H1 (cell line): ENCODE results near the gene MACROD1. TPM values are rescaled to one million over a fixed set of nuclear protein-coding genes. Genes with fewer than 3 reads are reported as not detected.
A peak's percentile ranks its signal among the peaks of the same experiment; 100 is the strongest.

Experiments used
- CTCF ChIA-PET: fragments of 300-600 bp; sonication (Branson Sonifier 250); formaldehyde crosslinking; loops from one replicate; lab custom pipeline; 2021; ENCODE audit not compliant: partially characterized antibody; lab: Charles Lee
- POLR2A ChIA-PET: fragments of 300-600 bp; sonication (Branson Sonifier 250); formaldehyde crosslinking; loops from one replicate; lab custom pipeline; 2021; ENCODE audit warnings: inconsistent platforms; ENCODE audit not compliant: partially characterized antibody; lab: Charles Lee
- DNase-seq, 2 experiments: peaks; one replicate each; pipeline versions ENCODE4 v3.0.0 to v3.0.0-alpha.2; 2010 to 2022; ENCODE audit warnings: low spot score in 2 of 2, low read depth in 1 of 2, mixed read lengths in 1 of 2
- FAIRE-seq: peaks from 2 replicates; lab custom pipeline; 2011; peaks lifted over from hg19 to GRCh38; lab: Jason Lieb, UNC
- H2AFZ ChIP-seq: 2 replicates; pipeline ENCODE4 v1.8.1; 2012; ENCODE audit warnings: low read length, inconsistent platforms
- H2AK5ac ChIP-seq: 2 replicates; pipeline ENCODE4 v1.6.1; 2013; ENCODE audit warnings: low read depth, low read length
- H2BK120ac ChIP-seq: replicated peaks from 2 replicates; pipeline ENCODE3; 2013; ENCODE audit warnings: low read depth, low read length, inconsistent platforms
- H2BK12ac ChIP-seq: 2 replicates; pipeline ENCODE4 v1.6.1; 2013; ENCODE audit warnings: low read depth, low read length
- H2BK15ac ChIP-seq: 2 replicates; pipeline ENCODE4 v1.6.1; 2013; ENCODE audit warnings: low read length
- H2BK20ac ChIP-seq: 2 replicates; pipeline ENCODE4 v1.6.1; 2013; ENCODE audit warnings: low read length
- H2BK5ac ChIP-seq: 2 replicates; pipeline ENCODE4 v1.6.1; 2013; ENCODE audit warnings: low read depth, low read length
- H3K14ac ChIP-seq: 2 replicates; pipeline ENCODE4 v1.6.1; 2013; ENCODE audit warnings: inconsistent platforms; ENCODE audit not compliant: insufficient read length
- H3K18ac ChIP-seq: 2 replicates; pipeline ENCODE4 v1.6.1; 2013; ENCODE audit warnings: low read length; ENCODE audit errors: extremely low read depth
- H3K23ac ChIP-seq: 2 replicates; pipeline ENCODE4 v1.6.1; 2013; ENCODE audit warnings: inconsistent platforms; ENCODE audit not compliant: insufficient read length
- H3K23me2 ChIP-seq: 2 replicates; pipeline ENCODE4 v1.6.1; 2013; ENCODE audit warnings: low read depth, low read length
- H3K27ac ChIP-seq: 2 replicates; pipeline ENCODE4 v1.6.1; 2011; ENCODE audit warnings: low read depth, low read length, inconsistent platforms
- H3K27me3 ChIP-seq, 4 experiments: replicated peaks in 1 of 4; 1 replicate in 1 of 4; 2 replicates in 3 of 4; pipeline versions ENCODE4 v1.6.1 to v1.8.1; 2011 to 2013; ENCODE audit warnings: low read length in 3 of 4, mild to moderate bottlenecking in 3 of 4, inconsistent platforms in 2 of 4, mixed read lengths in 2 of 4, moderate library complexity in 1 of 4; ENCODE audit not compliant: control insufficient read depth in 3 of 4, insufficient read depth in 3 of 4; ENCODE audit errors: extremely low read depth in 1 of 4
- H3K36me3 ChIP-seq, 4 experiments: 2 replicates each; pipeline versions ENCODE4 v1.6.1 to v1.8.1; 2011 to 2013; ENCODE audit warnings: mild to moderate bottlenecking in 4 of 4, low read length in 3 of 4, moderate library complexity in 2 of 4, control low read depth in 1 of 4, inconsistent platforms in 1 of 4; ENCODE audit not compliant: insufficient read depth in 4 of 4, control insufficient read depth in 2 of 4
- H3K4ac ChIP-seq: replicated peaks from 2 replicates; pipeline ENCODE3; 2013; ENCODE audit warnings: low read length, low read depth, mixed read lengths, inconsistent platforms; ENCODE audit not compliant: insufficient read length
- H3K4me1 ChIP-seq, 4 experiments: replicated peaks in 1 of 4; 1 replicate in 1 of 4; 2 replicates in 3 of 4; pipeline versions ENCODE4 v1.6.1 to v1.8.1; 2011 to 2013; ENCODE audit warnings: low read length in 3 of 4, inconsistent platforms in 2 of 4, mixed read lengths in 1 of 4; ENCODE audit not compliant: insufficient read depth in 4 of 4, control insufficient read depth in 3 of 4
- H3K4me2 ChIP-seq, 2 experiments: 2 replicates each; pipeline versions ENCODE4 v1.6.1 to v1.8.1; 2011 to 2013; ENCODE audit warnings: low read depth in 2 of 2, low read length in 2 of 2, control low read depth in 1 of 2, inconsistent platforms in 1 of 2, mild to moderate bottlenecking in 1 of 2; ENCODE audit not compliant: insufficient read depth in 1 of 2
- H3K4me3 ChIP-seq, 4 experiments: fragments of 200-600, 300-600 bp in 1 of 4; sonication (generic), shearing (Covaris generic), sonication (Bioruptor Twin) in 1 of 4; 2 replicates each; pipeline versions ENCODE4 v1.5.1 to v1.8.1; 2011 to 2016; ENCODE audit warnings: low read length in 4 of 4, low read depth in 3 of 4, control low read depth in 2 of 4, inconsistent platforms in 2 of 4, mild to moderate bottlenecking in 2 of 4, mixed read lengths in 1 of 4, moderate library complexity in 1 of 4; ENCODE audit not compliant: insufficient read depth in 2 of 4; ENCODE audit errors: extremely low read depth in 1 of 4
- H3K56ac ChIP-seq: replicated peaks from 2 replicates; pipeline ENCODE3; 2013; ENCODE audit warnings: low read depth, mild to moderate bottlenecking, mixed read lengths, low read length, inconsistent platforms; ENCODE audit not compliant: insufficient read length
- H3K79me1 ChIP-seq: 2 replicates; pipeline ENCODE4 v1.6.1; 2013; ENCODE audit warnings: low read depth, low read length, control low read depth
- H3K79me2 ChIP-seq, 2 experiments: 2 replicates each; pipeline versions ENCODE4 v1.6.1 to v1.8.1; 2012 to 2013; ENCODE audit warnings: low read length in 2 of 2, mild to moderate bottlenecking in 2 of 2, inconsistent platforms in 1 of 2; ENCODE audit not compliant: insufficient read depth in 2 of 2, control insufficient read depth in 1 of 2
- H3K9ac ChIP-seq, 4 experiments: replicated peaks in 1 of 4; 1 replicate in 1 of 4; 2 replicates in 3 of 4; pipeline versions ENCODE4 v1.6.1 to v1.8.1; 2011 to 2013; ENCODE audit warnings: low read depth in 3 of 4, low read length in 3 of 4, control low read depth in 2 of 4, mild to moderate bottlenecking in 2 of 4, moderate library complexity in 2 of 4, inconsistent platforms in 1 of 4; ENCODE audit errors: extremely low read depth in 1 of 4
- H3K9me3 ChIP-seq, 2 experiments: 2 replicates each; pipeline versions ENCODE4 v1.6.1 to v1.8.1; 2012 to 2013; ENCODE audit warnings: mild to moderate bottlenecking in 2 of 2, moderate library complexity in 2 of 2, control low read depth in 1 of 2, inconsistent platforms in 1 of 2, low read depth in 1 of 2, low read length in 1 of 2, mixed read lengths in 1 of 2; ENCODE audit not compliant: insufficient read depth in 2 of 2
- H4K20me1 ChIP-seq, 2 experiments: replicated peaks in 1 of 2; 2 replicates each; pipeline versions ENCODE3 to v1.8.1; 2011 to 2013; ENCODE audit warnings: inconsistent platforms in 2 of 2, low read length in 2 of 2, mild to moderate bottlenecking in 1 of 2; ENCODE audit not compliant: insufficient read depth in 2 of 2, control insufficient read depth in 1 of 2
- H4K5ac ChIP-seq: 2 replicates; pipeline ENCODE4 v1.6.1; 2013; ENCODE audit warnings: low read length, low read depth, mixed read lengths, inconsistent platforms; ENCODE audit not compliant: insufficient read length
- H4K8ac ChIP-seq: 2 replicates; pipeline ENCODE4 v1.8.0; 2013; ENCODE audit warnings: mild to moderate bottlenecking, moderate library complexity, low read length, inconsistent platforms; ENCODE audit not compliant: insufficient read depth; ENCODE audit errors: extremely low read depth
- H4K91ac ChIP-seq: replicated peaks from 2 replicates; pipeline ENCODE3; 2013; ENCODE audit warnings: low read length, mixed read lengths, inconsistent platforms; ENCODE audit not compliant: insufficient read length
- ASH2L ChIP-seq: fragments of 200-600, 300-600 bp; sonication (generic); IDR thresholded peaks from one replicate; pipeline ENCODE4 v1.7.1; 2017; ENCODE audit warnings: low read length
- BCL11A ChIP-seq, 2 experiments: IDR thresholded peaks; one replicate each; pipeline ENCODE4 v1.6.1; 2011; ENCODE audit warnings: low read depth in 2 of 2, low read length in 2 of 2, mild to moderate bottlenecking in 2 of 2
- CTCF ChIP-seq, 3 experiments: IDR thresholded peaks; 1 replicate in 2 of 3; 2 replicates in 1 of 3; pipeline versions ENCODE4 v1.5.1 to v1.6.1; 2011; ENCODE audit warnings: low read length in 3 of 3, mild to moderate bottlenecking in 3 of 3, inconsistent platforms in 2 of 3, low read depth in 1 of 3, moderate library complexity in 1 of 3; ENCODE audit not compliant: insufficient read depth in 1 of 3; ENCODE audit errors: control extremely low read depth in 1 of 3
- MAFK ChIP-seq: IDR thresholded peaks from 2 replicates; pipeline ENCODE4 v1.6.1; 2012; ENCODE audit warnings: low read depth, mild to moderate bottlenecking, improper control_type of control experiment, low read length
- NANOG ChIP-seq: IDR thresholded peaks from 2 replicates; pipeline ENCODE4 v1.6.1; 2011; ENCODE audit warnings: low read length, low read depth, mild to moderate bottlenecking, inconsistent platforms; ENCODE audit not compliant: insufficient read depth, poor library complexity, severe bottlenecking
- RFX5 ChIP-seq: IDR thresholded peaks from 2 replicates; pipeline ENCODE4 v1.6.1; 2011; ENCODE audit warnings: low read depth, low read length, improper control_type of control experiment, borderline replicate concordance
- SUZ12 ChIP-seq: fragments of 200-600 bp; sonication (generic); IDR thresholded peaks from 2 replicates; pipeline ENCODE4 v1.6.1; 2012; ENCODE audit warnings: mild to moderate bottlenecking, inconsistent platforms, low read length, moderate library complexity, mixed read lengths
- TAF1 ChIP-seq: IDR thresholded peaks from 2 replicates; pipeline ENCODE4 v1.6.1; 2011; ENCODE audit warnings: mild to moderate bottlenecking, low read depth, low read length
- TBP ChIP-seq: IDR thresholded peaks from 2 replicates; pipeline ENCODE4 v1.6.1; 2011; ENCODE audit warnings: low read depth, low read length, improper control_type of control experiment
- WGBS, 2 experiments: shearing (Covaris generic) in 1 of 2; methylation state at CpG; one replicate each; pipeline versions ENCODE4 v1.1.6 to v1.1.7; 2013 to 2015; ENCODE audit warnings: low lambda C conversion rate in 2 of 2, mixed read lengths in 2 of 2, inconsistent platforms in 1 of 2, low coverage in 1 of 2, missing lambda C conversion rate in 1 of 2; ENCODE audit not compliant: insufficient replicate concordance in 2 of 2, insufficient coverage in 1 of 2, insufficient read length in 1 of 2; ENCODE audit errors: extremely low coverage in 1 of 2, missing lambda C conversion rate in 1 of 2; 5-methylcytosine and 5-hydroxymethylcytosine counted together
- polyA plus RNA-seq, 7 experiments: library from polyadenylated mRNA; depleted of rRNA in 3 of 7; stranded (reverse) in 5 of 7; unstranded in 2 of 7; fragments of >200 nt in 5 of 7; fragments of 200-250 nt in 2 of 7; gene quantifications; 1 replicate in 5 of 7; 2 replicates in 1 of 7; 4 replicates in 1 of 7; pipeline versions ENCODE4 v1.2.1 to v1.2.3, GENCODE V29; 2011 to 2013; ENCODE audit warnings: missing spikeins in 2 of 7, mixed read lengths in 2 of 7
- total RNA-seq: library from RNA; stranded (reverse); fragmentation: NEBNext Ultra II Directional; extraction: Animal tissue kit (Norgen Biotek cat#: 25700); gene quantifications from 2 replicates; pipeline ENCODE4 v1.2.1, GENCODE V29; 2021

Gene MACROD1
- total and polyA plus RNA-seq, 2 of the 8 experiments (the other 6 are each of a cell fraction or from before 2014, with no cell fraction given): 19.5 to 34.1 TPM

DNA sequence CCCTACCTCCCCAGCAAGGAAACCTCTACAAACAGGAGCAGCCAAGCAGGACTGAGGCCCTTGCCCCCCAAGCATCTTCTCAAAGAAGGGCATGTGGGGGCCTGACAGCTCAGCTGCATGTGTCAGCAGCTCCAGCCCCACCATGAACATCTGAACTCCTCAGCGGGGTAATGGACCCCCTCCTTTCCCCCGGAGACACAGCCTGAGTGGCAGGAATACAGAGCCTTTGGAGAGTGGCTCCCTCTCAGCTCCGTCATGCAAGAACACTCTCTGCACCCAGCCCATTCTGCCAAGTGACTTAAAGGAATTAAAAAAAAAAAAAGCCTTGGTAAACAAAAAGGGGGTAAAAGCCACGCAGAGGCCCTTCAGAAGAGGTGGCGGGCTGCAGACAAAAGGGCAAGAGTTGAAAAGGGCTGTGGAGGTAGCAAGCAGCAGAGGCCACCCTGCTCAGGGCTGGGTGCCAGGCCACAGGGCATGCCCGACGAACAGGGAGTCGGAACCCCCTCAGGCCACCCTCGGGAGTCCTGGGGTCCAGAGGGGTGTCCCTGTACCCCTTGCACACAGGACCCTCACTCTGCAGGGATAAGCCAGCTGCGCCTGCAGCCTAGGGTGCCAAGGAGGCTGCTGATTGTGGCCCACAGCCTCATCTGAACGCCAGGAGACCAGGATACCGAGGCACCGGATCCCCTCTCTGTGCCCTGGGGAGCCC lies 62.5 kb downstream of the MACROD1 start:
- no peaks in the 10 kb centered on the region for H3K79me2 ChIP-seq
- H4K91ac ChIP-seq: no peak overlapping the region
- no peak overlapping the region for H2BK15ac ChIP-seq
- H4K8ac ChIP-seq: peak overlapping the region; percentile 29; the same call in 1 of the 2 replicates
- H3K23me2 ChIP-seq: peaks cover 7% of the 10 kb centered on the region; the same call in 1 of the 2 replicates
- no peak for FAIRE-seq
- H3K4me3 ChIP-seq: no peak overlapping the region
- H3K14ac ChIP-seq: no peak overlapping the region
- no peak for DNase-seq
- no peaks in the 10 kb centered on the region; the same call in 1 of the 2 replicates for H3K79me1 ChIP-seq
- WGBS, 2 experiments: 94% methylated on average over 13 of the region's 13 CpGs; no CpG with 5 or more reads in 1 of the 2 experiments
- H3K27ac ChIP-seq: no peak overlapping the region
- H2BK5ac ChIP-seq: no peak overlapping the region
- POLR2A ChIA-PET: interaction anchor here (0.9 to 1.7 kb wide), 3 partner anchors 19 to 101 kb away, joined by 3 to 5 read pairs (median 3); no protein-coding TSS in a partner anchor
- no peak overlapping the region for H2BK120ac ChIP-seq
- H2AFZ ChIP-seq: no peak overlapping the region
- peaks cover 5 to 39% of the 10 kb centered on the region in 2 experiments for H4K20me1 ChIP-seq
- no peak overlapping the region for H2AK5ac ChIP-seq
- H3K9me3 ChIP-seq: no peaks in the 10 kb centered on the region
- no peak overlapping the region for H3K18ac ChIP-seq
- no peak overlapping the region for H4K5ac ChIP-seq
- H3K23ac ChIP-seq: no peak overlapping the region
- H3K36me3 ChIP-seq: no peaks in the 10 kb centered on the region
- no peak overlapping the region for H3K56ac ChIP-seq
- H3K4me2 ChIP-seq: no peak overlapping the region
- H2BK20ac ChIP-seq: no peak overlapping the region
- CTCF ChIA-PET: interaction anchor here (0.9 to 3.3 kb wide), 10 partner anchors 8 to 63 kb away, joined by 3 to 14 read pairs (median 4); no protein-coding TSS in a partner anchor
- peaks cover 2 to 46% (median 24%) of the 10 kb centered on the region in 4 experiments for H3K27me3 ChIP-seq
- TF ChIP-seq ASH2L (no peak), TAF1 (no peak), MAFK (no peak), RFX5 (no peak), TBP (no peak), CTCF (IDR thresholded peaks at IDR 0.05; ENCODE audit: control extremely low read depth in 1 of 3, insufficient read depth in 1 of 3, low read depth in 1 of 3, low read length in 3 of 3) (no peak), BCL11A (IDR thresholded peaks at IDR 0.05; ENCODE audit: low read depth in 2 of 2, low read length in 2 of 2) (no peak), SUZ12 (no peak), NANOG (no peak)
- TF ChIP-seq, all 59 proteins: peak for 0
- no peak overlapping the region for H3K4ac ChIP-seq
- no peak overlapping the region; the same call in 1 of the 2 replicates for H2BK12ac ChIP-seq
- H3K4me1 ChIP-seq: no peaks in the 10 kb centered on the region; a peak in 3 of 7 replicates
- no peak overlapping the region for H3K9ac ChIP-seq
